GM19023 (cell line): ENCODE results near the gene HAND2.

ENCODE experiments used
- ATAC-seq: cut with Tn5 transposase; IDR thresholded peaks from one replicate; pipeline ENCODE4 v1.9.1; 2021; ENCODE audit warnings: mild to moderate bottlenecking, moderate library complexity; ENCODE audit not compliant: unreplicated experiment

HAND2 gene

DNA sequence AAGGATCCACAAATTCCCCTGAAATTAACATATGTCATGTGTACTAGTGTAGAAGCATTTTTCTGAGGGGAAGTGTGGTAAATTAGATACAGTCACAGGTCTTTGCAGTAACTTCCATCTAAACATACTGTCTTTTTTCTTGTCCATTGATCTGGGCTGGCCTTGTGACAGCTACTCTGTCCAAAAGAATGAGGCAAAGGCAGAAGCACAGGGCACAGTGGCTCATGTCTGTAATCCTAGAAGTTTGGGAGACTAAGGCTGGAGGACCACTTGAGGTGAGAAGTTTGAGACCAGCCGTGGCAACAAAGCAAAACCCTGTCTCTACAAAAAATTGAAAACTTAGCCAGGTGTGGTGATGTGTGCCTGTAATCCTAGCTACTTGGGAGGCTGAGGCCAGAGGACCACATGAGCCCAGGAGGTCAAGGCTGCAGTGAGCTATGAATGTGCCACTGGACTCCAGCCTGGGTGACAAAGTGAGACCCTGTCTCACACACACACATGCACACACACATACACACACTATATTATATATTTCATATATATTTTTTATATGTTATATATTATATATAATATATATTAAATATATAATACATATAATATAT, 47.6 kb downstream of the HAND2 start:
- ATAC-seq, result no peak

DNA sequence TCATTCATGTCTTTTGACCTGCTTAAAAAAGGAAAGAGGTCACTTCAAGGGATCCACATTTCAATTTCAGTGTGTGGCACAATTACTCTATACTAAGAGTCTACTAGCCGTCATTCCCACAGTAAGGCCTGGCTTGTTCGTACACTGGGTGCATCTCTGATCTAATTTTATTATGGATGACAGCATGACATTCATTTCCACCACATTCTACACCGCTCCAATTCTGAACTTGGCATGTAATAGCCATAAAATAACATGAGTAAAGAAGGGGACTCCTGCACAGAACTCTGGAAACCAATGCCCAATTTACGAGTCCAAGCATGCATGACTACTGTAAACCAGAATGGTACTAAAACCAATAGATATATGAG, 51.1 kb downstream of the HAND2 start:
- ATAC-seq, result no peak

DNA sequence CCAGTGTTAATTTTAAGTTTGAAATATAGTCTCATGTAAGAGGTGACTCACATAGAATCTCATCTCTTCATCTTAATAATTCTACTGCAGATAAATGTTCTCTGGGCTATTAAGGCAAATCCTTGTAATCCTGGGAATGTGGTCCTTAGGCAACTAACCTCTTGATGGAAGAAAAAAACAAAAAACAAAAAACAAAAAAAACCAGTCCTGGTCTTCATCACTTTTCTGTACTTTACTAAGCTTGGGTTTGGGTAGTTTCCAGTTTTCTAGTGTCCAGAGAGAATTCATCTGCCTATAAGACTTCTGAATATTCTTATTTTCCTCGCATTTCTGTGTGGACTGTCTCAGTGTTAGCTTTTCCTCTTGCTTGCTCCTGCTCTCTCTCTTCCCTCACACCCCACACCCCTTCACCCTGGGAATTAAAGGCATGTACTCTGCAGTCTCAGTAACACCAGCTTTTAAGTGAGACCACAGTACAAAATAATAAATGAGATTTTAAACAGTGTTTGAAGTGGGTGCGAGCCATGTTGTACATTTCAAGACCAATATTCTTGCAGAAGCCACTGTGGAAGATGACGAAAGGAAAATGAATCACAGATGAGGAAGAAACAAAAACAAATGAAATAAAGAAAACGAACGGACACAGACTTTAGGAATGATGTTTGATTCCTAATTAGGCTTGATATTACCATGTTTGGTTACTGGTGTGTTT, 51.7 kb downstream of the HAND2 start:
- no peak for ATAC-seq

GRCh38 chr4:173477016-173477415, 53.0 kb downstream of the HAND2 start:
- ATAC-seq, result no peak
